Measurements from ENCODE around the gene PAM16. TPM values are rescaled to one million over a fixed set of nuclear protein-coding genes. Genes with fewer than 3 reads are reported as not detected.
A peak's percentile ranks its signal among the peaks of the same experiment; 100 is the strongest.

PAM16 gene
- total RNA-seq, 1 experiment from 2014 or later, result 104 TPM

DNA sequence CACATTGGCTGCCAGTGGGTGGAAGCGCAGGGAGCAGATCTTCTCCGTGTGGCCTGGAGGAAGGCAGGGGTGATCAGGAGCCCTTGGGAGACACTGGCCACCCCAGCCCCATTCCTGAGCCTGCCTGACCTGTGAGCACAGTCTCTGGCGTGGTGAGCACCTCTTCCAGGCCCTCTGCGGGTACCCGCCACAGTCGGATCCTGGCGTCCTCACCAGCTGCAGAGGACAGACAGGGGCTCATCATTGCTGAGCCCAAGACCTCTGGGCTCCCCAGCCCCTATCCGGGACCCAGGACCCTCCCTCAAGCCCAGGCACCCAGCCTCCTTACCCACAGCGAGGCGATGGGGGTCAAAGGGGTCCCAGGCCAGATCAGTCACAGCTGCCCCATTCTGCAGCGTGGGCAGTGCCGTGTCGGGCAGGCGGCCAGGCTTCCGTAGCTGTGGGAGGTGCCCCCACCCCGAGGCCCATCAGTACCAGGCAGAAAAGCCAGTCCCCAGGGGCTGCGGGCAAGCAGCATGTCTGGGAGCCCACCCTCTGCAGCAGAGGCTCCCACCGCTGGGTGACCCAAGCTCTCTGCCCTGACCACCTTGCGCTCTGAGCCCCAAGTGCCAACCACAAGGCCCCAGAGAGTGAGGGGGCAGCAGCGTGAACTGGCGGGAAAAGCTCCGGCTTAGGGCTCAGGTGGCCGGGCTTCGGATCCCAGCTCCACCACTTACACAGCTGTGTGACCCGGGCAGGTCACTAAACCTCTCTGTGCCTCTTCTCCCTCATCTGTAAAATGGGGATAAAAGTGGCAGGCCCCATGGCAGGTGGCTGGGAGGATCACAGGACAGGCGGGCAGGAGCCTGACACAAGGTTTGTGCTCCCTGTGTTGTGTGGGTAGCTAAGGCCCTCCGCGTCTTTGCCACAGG lies 10.2 kb upstream of the PAM16 start:
- Histone ChIP-seq H3K9me3 (ENCODE audit: control insufficient read depth, insufficient read depth, low read depth, low read length) (no peaks in the 10 kb centered on the region), H3K27me3 (ENCODE audit: control insufficient read depth, insufficient read depth, low read length) (no peaks in the 10 kb centered on the region), H3K4me1 (ENCODE audit: control insufficient read depth, insufficient read depth, low read length) (no peaks in the 10 kb centered on the region), H3K36me3 (ENCODE audit: control insufficient read depth, insufficient read depth, low read length) (no peaks in the 10 kb centered on the region), H3K27ac (ENCODE audit: low read length) (no peak overlapping the region), H3K4me3 (ENCODE audit: low read depth in 2 of 2, low read length in 2 of 2) (no peak overlapping the region)
- no TSS peak for BruUV-seq (replicated peaks)
- intact Hi-C loops (cut with micrococcal nuclease; ENCODE audit: unreplicated experiment) (no loop called here), in situ Hi-C loops (cut with HindIII; ENCODE audit: low pct_unique_long_range_greater_than_20kb, low sequenced_read_pairs) (no loop called here)
- ChIA-PET POLR2A (no interaction called here), CTCF (interaction anchor here (0.7 to 2.3 kb wide), 2 partner anchors 16 to 42 kb away, joined by 3 to 35 read pairs; no protein-coding TSS in a partner anchor)
- TF ChIP-seq, protein P1, sequence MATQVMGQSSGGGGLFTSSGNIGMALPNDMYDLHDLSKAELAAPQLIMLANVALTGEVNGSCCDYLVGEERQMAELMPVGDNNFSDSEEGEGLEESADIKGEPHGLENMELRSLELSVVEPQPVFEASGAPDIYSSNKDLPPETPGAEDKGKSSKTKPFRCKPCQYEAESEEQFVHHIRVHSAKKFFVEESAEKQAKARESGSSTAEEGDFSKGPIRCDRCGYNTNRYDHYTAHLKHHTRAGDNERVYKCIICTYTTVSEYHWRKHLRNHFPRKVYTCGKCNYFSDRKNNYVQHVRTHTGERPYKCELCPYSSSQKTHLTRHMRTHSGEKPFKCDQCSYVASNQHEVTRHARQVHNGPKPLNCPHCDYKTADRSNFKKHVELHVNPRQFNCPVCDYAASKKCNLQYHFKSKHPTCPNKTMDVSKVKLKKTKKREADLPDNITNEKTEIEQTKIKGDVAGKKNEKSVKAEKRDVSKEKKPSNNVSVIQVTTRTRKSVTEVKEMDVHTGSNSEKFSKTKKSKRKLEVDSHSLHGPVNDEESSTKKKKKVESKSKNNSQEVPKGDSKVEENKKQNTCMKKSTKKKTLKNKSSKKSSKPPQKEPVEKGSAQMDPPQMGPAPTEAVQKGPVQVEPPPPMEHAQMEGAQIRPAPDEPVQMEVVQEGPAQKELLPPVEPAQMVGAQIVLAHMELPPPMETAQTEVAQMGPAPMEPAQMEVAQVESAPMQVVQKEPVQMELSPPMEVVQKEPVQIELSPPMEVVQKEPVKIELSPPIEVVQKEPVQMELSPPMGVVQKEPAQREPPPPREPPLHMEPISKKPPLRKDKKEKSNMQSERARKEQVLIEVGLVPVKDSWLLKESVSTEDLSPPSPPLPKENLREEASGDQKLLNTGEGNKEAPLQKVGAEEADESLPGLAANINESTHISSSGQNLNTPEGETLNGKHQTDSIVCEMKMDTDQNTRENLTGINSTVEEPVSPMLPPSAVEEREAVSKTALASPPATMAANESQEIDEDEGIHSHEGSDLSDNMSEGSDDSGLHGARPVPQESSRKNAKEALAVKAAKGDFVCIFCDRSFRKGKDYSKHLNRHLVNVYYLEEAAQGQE (IDR thresholded peaks at IDR 0.05; ENCODE audit: insufficient read depth in 1 of 2, low read depth in 2 of 2, low read length in 1 of 2), result no peak
- TF ChIP-seq SIN3A (IDR thresholded peaks at IDR 0.05; ENCODE audit: borderline replicate concordance, insufficient read depth, low read depth, low read length) (no peak), POLR2AphosphoS5 (IDR thresholded peaks at IDR 0.05; ENCODE audit: low read depth, low read length) (no peak), TCF7L2 (IDR thresholded peaks at IDR 0.05; ENCODE audit: low read depth, low read length) (no peak)
- TF ChIP-seq, protein P2, sequence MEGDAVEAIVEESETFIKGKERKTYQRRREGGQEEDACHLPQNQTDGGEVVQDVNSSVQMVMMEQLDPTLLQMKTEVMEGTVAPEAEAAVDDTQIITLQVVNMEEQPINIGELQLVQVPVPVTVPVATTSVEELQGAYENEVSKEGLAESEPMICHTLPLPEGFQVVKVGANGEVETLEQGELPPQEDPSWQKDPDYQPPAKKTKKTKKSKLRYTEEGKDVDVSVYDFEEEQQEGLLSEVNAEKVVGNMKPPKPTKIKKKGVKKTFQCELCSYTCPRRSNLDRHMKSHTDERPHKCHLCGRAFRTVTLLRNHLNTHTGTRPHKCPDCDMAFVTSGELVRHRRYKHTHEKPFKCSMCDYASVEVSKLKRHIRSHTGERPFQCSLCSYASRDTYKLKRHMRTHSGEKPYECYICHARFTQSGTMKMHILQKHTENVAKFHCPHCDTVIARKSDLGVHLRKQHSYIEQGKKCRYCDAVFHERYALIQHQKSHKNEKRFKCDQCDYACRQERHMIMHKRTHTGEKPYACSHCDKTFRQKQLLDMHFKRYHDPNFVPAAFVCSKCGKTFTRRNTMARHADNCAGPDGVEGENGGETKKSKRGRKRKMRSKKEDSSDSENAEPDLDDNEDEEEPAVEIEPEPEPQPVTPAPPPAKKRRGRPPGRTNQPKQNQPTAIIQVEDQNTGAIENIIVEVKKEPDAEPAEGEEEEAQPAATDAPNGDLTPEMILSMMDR (IDR thresholded peaks at IDR 0.05), result no peak
- peak; percentile 13; the same call in 1 of the 2 replicates for ATAC-seq
- no peak for DNase-seq (ENCODE audit: low read depth, low spot score)

GRCh38 chr16:4360538-4361021 lies 9.5 kb upstream of the PAM16 start:
- Histone ChIP-seq H3K9me3 (ENCODE audit: control insufficient read depth, insufficient read depth, low read depth, low read length) (no peaks in the 10 kb centered on the region), H3K27ac (ENCODE audit: low read length) (no peak overlapping the region), H3K36me3 (ENCODE audit: control insufficient read depth, insufficient read depth, low read length) (no peaks in the 10 kb centered on the region), H3K27me3 (ENCODE audit: control insufficient read depth, insufficient read depth, low read length) (no peaks in the 10 kb centered on the region), H3K4me3 (ENCODE audit: low read depth in 2 of 2, low read length in 2 of 2) (no peak overlapping the region), H3K4me1 (ENCODE audit: control insufficient read depth, insufficient read depth, low read length) (no peaks in the 10 kb centered on the region)
- ATAC-seq, result peak; percentile 78
- no TSS peak for BruUV-seq (replicated peaks)
- POLR2A ChIA-PET, result no interaction called here
- TF ChIP-seq POLR2AphosphoS5 (IDR thresholded peaks at IDR 0.05; ENCODE audit: low read depth, low read length) (no peak), SIN3A (IDR thresholded peaks at IDR 0.05; ENCODE audit: borderline replicate concordance, insufficient read depth, low read depth, low read length) (no peak), TCF7L2 (IDR thresholded peaks at IDR 0.05; ENCODE audit: low read depth, low read length) (no peak)
- TF ChIP-seq, protein P1 (IDR thresholded peaks at IDR 0.05; ENCODE audit: insufficient read depth in 1 of 2, low read depth in 2 of 2, low read length in 1 of 2), result no peak
- TF ChIP-seq, protein P2 (IDR thresholded peaks at IDR 0.05), result no peak
- intact Hi-C loops (cut with micrococcal nuclease; ENCODE audit: unreplicated experiment) (no loop called here), in situ Hi-C loops (cut with HindIII; ENCODE audit: low pct_unique_long_range_greater_than_20kb, low sequenced_read_pairs) (no loop called here)
- CTCF ChIA-PET, result interaction anchor here (0.8 to 2.3 kb wide), 2 partner anchors 38 to 43 kb away, joined by 9 to 35 read pairs; no protein-coding TSS in a partner anchor
- DNase-seq (ENCODE audit: low read depth, low spot score), result no peak

Data from Panc1 (cell line).